Nephron (organoid): ENCODE measurements around the gene PRODH2.

ENCODE experiments used
- H3K27ac Mint-ChIP-seq, 3 experiments: 2 replicates each; pipeline ENCODE4 v1.8.0; 2020; ENCODE audit warnings: mixed read lengths in 3 of 3, mild to moderate bottlenecking in 2 of 3, moderate library complexity in 1 of 3
- H3K27me3 Mint-ChIP-seq: 2 replicates; pipeline ENCODE4 v1.8.0; 2021; ENCODE audit warnings: low read depth, mild to moderate bottlenecking, moderate library complexity, mixed read lengths
- H3K36me3 Mint-ChIP-seq: 2 replicates; pipeline ENCODE4 v1.8.0; 2020; ENCODE audit warnings: low read depth, mixed read lengths
- H3K4me1 Mint-ChIP-seq: 2 replicates; pipeline ENCODE4 v1.8.0; 2020; ENCODE audit warnings: mixed read lengths
- H3K4me3 Mint-ChIP-seq, 3 experiments: 2 replicates each; pipeline ENCODE4 v1.8.0; 2020; ENCODE audit warnings: mild to moderate bottlenecking in 3 of 3, mixed read lengths in 3 of 3, moderate library complexity in 2 of 3
- H3K9me3 Mint-ChIP-seq: 2 replicates; pipeline ENCODE4 v1.8.0; 2020; ENCODE audit warnings: mixed read lengths
- TF ChIP-seq, protein P1 (sequence below), 3 experiments: fragments of 200-600 bp; sonication (generic); IDR thresholded peaks; one replicate each; pipeline ENCODE4 v1.5.0; 2021; ENCODE audit warnings: antibody characterized with exemption in 3 of 3; ENCODE audit not compliant: unreplicated experiment in 3 of 3

The PRODH2 gene

GRCh38 chr19:35750167-35750566 lies 62.5 kb downstream of the PRODH2 start:
- Mint-ChIP-seq H3K4me1 (peaks cover 28% of the 10 kb centered on the region), H3K27me3 (peaks cover 6% of the 10 kb centered on the region), H3K27ac (no peak overlapping the region), H3K36me3 (peaks cover 13% of the 10 kb centered on the region), H3K4me3 (peak overlapping the region; percentile 71 to 79 (median 72)), H3K9me3 (no peaks in the 10 kb centered on the region)
- TF ChIP-seq, protein P1, sequence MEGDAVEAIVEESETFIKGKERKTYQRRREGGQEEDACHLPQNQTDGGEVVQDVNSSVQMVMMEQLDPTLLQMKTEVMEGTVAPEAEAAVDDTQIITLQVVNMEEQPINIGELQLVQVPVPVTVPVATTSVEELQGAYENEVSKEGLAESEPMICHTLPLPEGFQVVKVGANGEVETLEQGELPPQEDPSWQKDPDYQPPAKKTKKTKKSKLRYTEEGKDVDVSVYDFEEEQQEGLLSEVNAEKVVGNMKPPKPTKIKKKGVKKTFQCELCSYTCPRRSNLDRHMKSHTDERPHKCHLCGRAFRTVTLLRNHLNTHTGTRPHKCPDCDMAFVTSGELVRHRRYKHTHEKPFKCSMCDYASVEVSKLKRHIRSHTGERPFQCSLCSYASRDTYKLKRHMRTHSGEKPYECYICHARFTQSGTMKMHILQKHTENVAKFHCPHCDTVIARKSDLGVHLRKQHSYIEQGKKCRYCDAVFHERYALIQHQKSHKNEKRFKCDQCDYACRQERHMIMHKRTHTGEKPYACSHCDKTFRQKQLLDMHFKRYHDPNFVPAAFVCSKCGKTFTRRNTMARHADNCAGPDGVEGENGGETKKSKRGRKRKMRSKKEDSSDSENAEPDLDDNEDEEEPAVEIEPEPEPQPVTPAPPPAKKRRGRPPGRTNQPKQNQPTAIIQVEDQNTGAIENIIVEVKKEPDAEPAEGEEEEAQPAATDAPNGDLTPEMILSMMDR (IDR thresholded peaks at IDR 0.05; ENCODE audit: unreplicated experiment in 3 of 3) = no peak
